Measurements from ENCODE around the gene IBTK.

The IBTK gene

GRCh38 chr6:82179415-82179814 is 68.1 kb downstream of the IBTK start:
- no peak overlapping the region for H3K27ac ChIP-seq
- TF ChIP-seq CTCF (IDR thresholded peaks at IDR 0.05) = no peak
- H3K4me3 ChIP-seq = no peak overlapping the region
- DNase-seq (ENCODE audit: low spot score) = no peak

- no peak for TF ChIP-seq CTCF (IDR thresholded peaks at IDR 0.05)
- H3K27ac ChIP-seq = no peak overlapping the region
- DNase-seq (ENCODE audit: low spot score) = no peak
- no peak overlapping the region for H3K4me3 ChIP-seq
Observed at GRCh38 chr6:82178759-82179112, 68.8 kb downstream of the IBTK start.

- no peak overlapping the region for H3K4me3 ChIP-seq
- DNase-seq (ENCODE audit: low spot score) = no peak
- TF ChIP-seq CTCF (IDR thresholded peaks at IDR 0.05) = no peak
- no peak overlapping the region for H3K27ac ChIP-seq
Observed at GRCh38 chr6:82178077-82178758, 69.3 kb downstream of the IBTK start.

- no peak overlapping the region for H3K4me3 ChIP-seq
Observed at GRCh38 chr6:82176616-82177015, 70.9 kb downstream of the IBTK start.

GRCh38 chr6:82172594-82172993 is 75.0 kb downstream of the IBTK start:
- no peak overlapping the region for H3K4me3 ChIP-seq
- H3K27ac ChIP-seq = no peak overlapping the region
- no peak for TF ChIP-seq CTCF (IDR thresholded peaks at IDR 0.05)
- no peak for DNase-seq (ENCODE audit: low spot score)

More at GRCh38 chr6:82176616-82177015, 70.9 kb downstream of the IBTK start:
- no peak for DNase-seq (ENCODE audit: low spot score)
- no peak overlapping the region for H3K27ac ChIP-seq
- TF ChIP-seq CTCF (IDR thresholded peaks at IDR 0.05) = no peak

- DNase-seq (ENCODE audit: low spot score) = no peak
- no peak overlapping the region for H3K4me3 ChIP-seq
- H3K27ac ChIP-seq = no peak overlapping the region
- no peak for TF ChIP-seq CTCF (IDR thresholded peaks at IDR 0.05)
Observed at GRCh38 chr6:82169138-82169876, 78.2 kb downstream of the IBTK start.

- Histone ChIP-seq H3K27ac (no peak overlapping the region), H3K4me3 (no peak overlapping the region)
- DNase-seq (ENCODE audit: low spot score) = no peak
- no peak for TF ChIP-seq CTCF (IDR thresholded peaks at IDR 0.05)
Observed at GRCh38 chr6:82166493-82166892, 81.1 kb downstream of the IBTK start.
